ENCODE results near the gene SWAP70.

The SWAP70 gene

DNA sequence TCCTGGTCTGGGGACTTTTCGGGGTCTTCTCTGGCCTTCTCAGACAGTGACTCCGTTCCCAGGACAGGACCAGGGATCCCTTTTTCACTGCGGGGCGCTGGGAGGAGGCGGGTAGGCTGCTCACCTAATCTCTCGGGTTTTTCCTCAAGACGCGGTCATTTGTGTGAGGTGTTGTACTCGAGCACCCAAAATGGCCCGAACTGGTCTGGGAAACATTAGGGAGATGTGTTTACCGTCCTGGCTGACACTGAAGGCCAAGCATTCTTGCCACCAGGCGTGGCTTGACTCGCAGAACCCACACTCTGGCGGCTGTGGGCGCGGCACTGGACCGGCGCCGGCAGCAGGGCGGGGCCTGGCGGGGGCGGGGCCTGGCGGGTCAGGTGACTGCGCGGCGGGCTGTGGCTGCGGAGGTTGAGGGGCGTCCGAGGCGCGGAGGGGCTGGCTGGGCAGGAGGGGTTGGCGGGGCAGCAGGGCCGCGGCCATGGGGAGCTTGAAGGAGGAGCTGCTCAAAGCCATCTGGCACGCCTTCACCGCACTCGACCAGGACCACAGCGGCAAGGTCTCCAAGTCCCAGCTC is at the start of gene SWAP70:
TSS of gene SWAP70 (plus strand) at position 379 of the 577 bp plus-strand sequence. CDS start at position 482, 103 bp downstream.
- peaks cover 19% of the 10 kb centered on the region for H3K36me3 Mint-ChIP-seq (ENCODE audit: low read depth)
- H3K4me1 Mint-ChIP-seq, result peaks cover 6% of the 10 kb centered on the region
- H3K27ac Mint-ChIP-seq, result peak within 1 kb of the TSS; percentile 12 to 80 (median 36)
- peak within 1 kb of the TSS; percentile 88 to 93 (median 91) for H3K4me3 Mint-ChIP-seq
- peaks cover 11% of the 10 kb centered on the region for H3K9me3 Mint-ChIP-seq
- H3K27me3 Mint-ChIP-seq (ENCODE audit: low read depth), result peaks cover 13% of the 10 kb centered on the region
- TF ChIP-seq CTCF (IDR thresholded peaks at IDR 0.05; ENCODE audit: unreplicated experiment in 3 of 3), result peak; percentile 30 to 46 (median 39)

DNA sequence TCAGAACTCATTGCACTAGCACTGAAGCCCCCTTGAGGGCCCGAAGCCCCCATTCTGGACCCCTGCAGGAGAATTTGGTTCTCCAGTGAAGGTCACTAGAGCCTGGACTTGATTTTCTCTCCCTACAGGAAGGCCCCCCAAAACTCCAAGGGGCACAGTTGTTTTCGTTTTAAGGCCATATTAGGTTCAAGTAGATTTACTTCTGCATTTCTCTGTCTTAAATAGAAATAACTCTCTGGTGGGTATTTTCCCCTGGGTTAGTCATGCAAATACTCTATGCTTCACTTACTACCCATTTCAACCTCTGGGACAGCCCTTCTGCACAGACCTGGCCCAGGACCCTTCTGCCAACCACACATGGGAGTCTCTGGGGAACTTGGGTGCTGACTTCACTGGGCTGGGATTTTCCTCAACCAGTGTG is 48.8 kb upstream of the SWAP70 start:
- Mint-ChIP-seq H3K36me3 (ENCODE audit: low read depth) (no peaks in the 10 kb centered on the region), H3K27ac (peak overlapping the region; percentile 87 to 96 (median 95)), H3K9me3 (no peaks in the 10 kb centered on the region), H3K4me3 (peak overlapping the region; percentile 80 to 86 (median 85)), H3K27me3 (ENCODE audit: low read depth) (no peaks in the 10 kb centered on the region), H3K4me1 (peaks cover 22% of the 10 kb centered on the region)
- no peak for TF ChIP-seq CTCF (IDR thresholded peaks at IDR 0.05; ENCODE audit: unreplicated experiment in 3 of 3)

DNA sequence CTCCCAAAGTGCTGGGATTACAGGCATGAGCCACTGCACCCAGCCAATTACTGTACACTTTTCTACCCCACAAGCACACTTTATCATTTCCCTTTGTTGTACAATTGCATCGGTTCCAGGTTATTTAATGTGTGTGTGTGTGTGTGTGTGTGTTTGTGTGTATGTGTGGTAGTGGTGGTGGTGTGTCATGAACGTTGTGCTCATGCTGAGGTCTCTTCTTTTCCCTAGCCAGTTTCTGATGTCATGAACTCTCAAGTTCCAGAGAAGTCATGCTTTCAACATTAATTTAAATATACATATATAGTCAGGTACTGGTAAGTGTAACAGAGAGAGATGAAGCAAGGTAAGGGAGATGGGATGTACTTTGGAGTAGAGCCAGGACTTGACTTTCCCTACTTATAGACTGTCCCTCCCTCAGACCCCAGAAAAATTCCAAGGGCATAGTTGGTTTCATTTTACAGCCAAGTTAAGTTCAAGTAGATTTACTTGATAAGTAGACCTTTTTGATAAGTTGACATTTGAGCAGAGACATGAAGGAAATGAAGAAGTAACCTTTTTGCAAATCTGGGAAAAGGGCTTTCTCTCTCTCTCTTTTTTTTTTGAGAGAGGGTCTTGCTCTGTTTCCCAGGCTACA is 47.7 kb upstream of the SWAP70 start:
- TF ChIP-seq CTCF (IDR thresholded peaks at IDR 0.05; ENCODE audit: unreplicated experiment in 3 of 3), result no peak
- Mint-ChIP-seq H3K9me3 (no peaks in the 10 kb centered on the region), H3K27me3 (ENCODE audit: low read depth) (no peaks in the 10 kb centered on the region), H3K27ac (no peak overlapping the region), H3K4me3 (peak overlapping the region in 2 of 3 experiments; percentile 20 to 39), H3K36me3 (ENCODE audit: low read depth) (no peaks in the 10 kb centered on the region), H3K4me1 (peaks cover 22% of the 10 kb centered on the region)

DNA sequence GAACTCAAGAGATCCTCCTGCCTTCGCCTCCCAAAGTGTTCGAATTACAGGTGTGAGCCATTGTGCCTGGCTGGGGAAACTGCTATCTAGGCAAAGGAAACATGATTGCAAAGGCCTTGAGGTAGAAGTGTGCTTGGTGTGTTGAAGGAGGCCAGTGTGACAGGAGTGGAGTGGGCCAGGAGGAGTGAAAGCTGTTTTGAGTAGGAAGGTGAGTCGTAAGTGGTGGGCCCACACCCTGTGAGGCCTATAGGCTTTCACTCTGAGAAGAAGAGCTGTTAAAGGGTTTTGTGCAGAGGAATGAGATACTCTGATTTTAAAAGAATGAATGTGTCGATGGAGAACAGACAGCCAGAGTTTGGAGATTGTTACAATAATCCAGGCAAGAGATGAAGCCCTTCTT is 47.0 kb upstream of the SWAP70 start:
- Mint-ChIP-seq H3K4me3 (no peak overlapping the region), H3K4me1 (peaks cover 22% of the 10 kb centered on the region), H3K36me3 (ENCODE audit: low read depth) (no peaks in the 10 kb centered on the region), H3K9me3 (peaks cover 2% of the 10 kb centered on the region), H3K27me3 (ENCODE audit: low read depth) (no peaks in the 10 kb centered on the region), H3K27ac (no peak overlapping the region)
- TF ChIP-seq CTCF (IDR thresholded peaks at IDR 0.05; ENCODE audit: unreplicated experiment in 3 of 3), result no peak

GRCh38 chr11:9617940-9618339 is 45.9 kb upstream of the SWAP70 start:
- no peaks in the 10 kb centered on the region for H3K27me3 Mint-ChIP-seq (ENCODE audit: low read depth)
- H3K27ac Mint-ChIP-seq, result peak overlapping the region in 1 of 3 experiments; percentile 1
- H3K4me3 Mint-ChIP-seq, result peak overlapping the region in 1 of 3 experiments; percentile 0
- TF ChIP-seq CTCF (IDR thresholded peaks at IDR 0.05; ENCODE audit: unreplicated experiment in 3 of 3), result no peak
- H3K9me3 Mint-ChIP-seq, result peaks cover 2% of the 10 kb centered on the region
- H3K4me1 Mint-ChIP-seq, result peaks cover 19% of the 10 kb centered on the region
- no peaks in the 10 kb centered on the region for H3K36me3 Mint-ChIP-seq (ENCODE audit: low read depth)

DNA sequence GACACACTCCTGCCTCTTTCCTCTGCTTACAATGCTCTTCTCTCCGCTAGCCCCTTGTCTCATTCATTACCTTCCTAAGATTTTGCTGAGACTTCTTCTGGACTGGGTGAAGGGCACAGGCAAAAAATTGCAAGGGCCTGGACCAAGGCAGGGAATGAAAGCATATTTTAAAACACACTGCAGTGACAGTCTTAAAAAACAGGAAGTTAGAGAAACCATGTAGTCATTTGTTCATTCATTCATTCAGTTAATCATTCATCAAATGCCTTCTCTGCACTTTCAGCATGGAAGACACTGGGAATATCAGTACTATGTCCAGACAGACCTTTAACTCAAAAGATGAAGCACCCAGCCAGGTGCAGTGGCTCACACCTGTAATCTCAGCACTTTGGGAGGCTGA is 44.9 kb upstream of the SWAP70 start:
- TF ChIP-seq CTCF (IDR thresholded peaks at IDR 0.05; ENCODE audit: unreplicated experiment in 3 of 3), result no peak
- Mint-ChIP-seq H3K4me1 (peaks cover 10% of the 10 kb centered on the region), H3K27me3 (ENCODE audit: low read depth) (no peaks in the 10 kb centered on the region), H3K36me3 (ENCODE audit: low read depth) (no peaks in the 10 kb centered on the region), H3K4me3 (no peak overlapping the region), H3K9me3 (peaks cover 2% of the 10 kb centered on the region), H3K27ac (no peak overlapping the region)

Data from nephron (organoid).